HG02610 (cell line): ENCODE measurements around the gene NUDT9.

ENCODE experiments used
- ATAC-seq: cut with Tn5 transposase; IDR thresholded peaks from one replicate; pipeline ENCODE4 v1.9.1; 2021; ENCODE audit warnings: mild to moderate bottlenecking, moderate library complexity; ENCODE audit not compliant: unreplicated experiment

The NUDT9 gene

GRCh38 chr4:87502580-87503238, 80.3 kb downstream of the NUDT9 start:
- ATAC-seq, result no peak

GRCh38 chr4:87505862-87506261, 83.5 kb downstream of the NUDT9 start:
- no peak for ATAC-seq

- ATAC-seq, result no peak
These were observed 84.8 kb downstream of the NUDT9 start for GRCh38 chr4:87506974-87507701.
